ENCODE results near the gene NOP9. TPM values are rescaled to one million over a fixed set of nuclear protein-coding genes. Genes with fewer than 3 reads are reported as not detected.
"Not testable (repeated sequence)": the region's sequence is repeated elsewhere in the genome, so short reads cannot be mapped to it uniquely, and the experiment has no call there.

Gene NOP9
- total RNA-seq, 1 experiment from 2014 or later: 34.0 TPM

- BruUV-seq (replicated peaks); H3K36me3 ChIP-seq (ENCODE audit: insufficient read depth, low read length, poor library complexity, severe bottlenecking); DNase-seq (ENCODE audit: low spot score); H3K9me3 ChIP-seq (ENCODE audit: low read depth, low read length, poor library complexity, severe bottlenecking); H3K27me3 ChIP-seq (replicated peaks; ENCODE audit: insufficient read depth, low read depth, low read length, poor library complexity); H3K4me1 ChIP-seq (ENCODE audit: insufficient read depth, low read length, poor library complexity, severe bottlenecking); H3K4me3 ChIP-seq (ENCODE audit: low read depth, low read length, poor library complexity, severe bottlenecking); intact Hi-C loops (cut with micrococcal nuclease; ENCODE audit: unreplicated experiment); H3K27ac ChIP-seq (ENCODE audit: low read depth, low read length, poor library complexity, severe bottlenecking): not testable (repeated sequence)
- ChIA-PET POLR2A (ENCODE audit: low non-redundant PET) (interaction anchor here (0.6 kb wide), 1 partner anchor 10 kb away, joined by 3 read pairs; no protein-coding TSS in a partner anchor), CTCF (interaction anchor here (1.2 to 1.5 kb wide), 3 partner anchors 104 to 109 kb away, joined by 5 to 7 read pairs (median 6); no protein-coding TSS in a partner anchor)
- TF ChIP-seq, protein P1, sequence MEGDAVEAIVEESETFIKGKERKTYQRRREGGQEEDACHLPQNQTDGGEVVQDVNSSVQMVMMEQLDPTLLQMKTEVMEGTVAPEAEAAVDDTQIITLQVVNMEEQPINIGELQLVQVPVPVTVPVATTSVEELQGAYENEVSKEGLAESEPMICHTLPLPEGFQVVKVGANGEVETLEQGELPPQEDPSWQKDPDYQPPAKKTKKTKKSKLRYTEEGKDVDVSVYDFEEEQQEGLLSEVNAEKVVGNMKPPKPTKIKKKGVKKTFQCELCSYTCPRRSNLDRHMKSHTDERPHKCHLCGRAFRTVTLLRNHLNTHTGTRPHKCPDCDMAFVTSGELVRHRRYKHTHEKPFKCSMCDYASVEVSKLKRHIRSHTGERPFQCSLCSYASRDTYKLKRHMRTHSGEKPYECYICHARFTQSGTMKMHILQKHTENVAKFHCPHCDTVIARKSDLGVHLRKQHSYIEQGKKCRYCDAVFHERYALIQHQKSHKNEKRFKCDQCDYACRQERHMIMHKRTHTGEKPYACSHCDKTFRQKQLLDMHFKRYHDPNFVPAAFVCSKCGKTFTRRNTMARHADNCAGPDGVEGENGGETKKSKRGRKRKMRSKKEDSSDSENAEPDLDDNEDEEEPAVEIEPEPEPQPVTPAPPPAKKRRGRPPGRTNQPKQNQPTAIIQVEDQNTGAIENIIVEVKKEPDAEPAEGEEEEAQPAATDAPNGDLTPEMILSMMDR (conservative IDR thresholded peaks at IDR 0.05; ENCODE audit: low read depth, low read length): peak; percentile 48
These were observed 28.3 kb downstream of the NOP9 start for GRCh38 chr14:24327914-24328313.

GRCh38 chr14:24329073-24329663, 29.5 kb downstream of the NOP9 start:
- no peak for DNase-seq (ENCODE audit: low spot score)
- H3K4me3 ChIP-seq (ENCODE audit: low read depth, low read length, poor library complexity, severe bottlenecking): no peak overlapping the region
- no TSS peak for BruUV-seq (replicated peaks)
- H3K27ac ChIP-seq (ENCODE audit: low read depth, low read length, poor library complexity, severe bottlenecking): no peak overlapping the region
- POLR2A ChIA-PET (ENCODE audit: low non-redundant PET): no interaction called here
- no peaks in the 10 kb centered on the region for H3K9me3 ChIP-seq (ENCODE audit: low read depth, low read length, poor library complexity, severe bottlenecking)
- CTCF ChIA-PET: interaction anchor here (1.2 to 1.3 kb wide), 2 partner anchors 102 to 108 kb away, joined by 3 to 7 read pairs; no protein-coding TSS in a partner anchor
- intact Hi-C loops (cut with micrococcal nuclease; ENCODE audit: unreplicated experiment): no loop called here
- no peak for TF ChIP-seq EZH2 (IDR thresholded peaks at IDR 0.05; ENCODE audit: borderline replicate concordance, low read depth, low read length, poor library complexity, severe bottlenecking)
- TF ChIP-seq, protein P1 (conservative IDR thresholded peaks at IDR 0.05; ENCODE audit: low read depth, low read length): no peak
- H3K27me3 ChIP-seq (replicated peaks; ENCODE audit: insufficient read depth, low read depth, low read length, poor library complexity): no peaks in the 10 kb centered on the region
- peaks cover 6% of the 10 kb centered on the region for H3K4me1 ChIP-seq (ENCODE audit: insufficient read depth, low read length, poor library complexity, severe bottlenecking)
- no peaks in the 10 kb centered on the region for H3K36me3 ChIP-seq (ENCODE audit: insufficient read depth, low read length, poor library complexity, severe bottlenecking)

- DNase-seq (ENCODE audit: low spot score): no peak
- Histone ChIP-seq H3K9me3 (ENCODE audit: low read depth, low read length, poor library complexity, severe bottlenecking) (no peaks in the 10 kb centered on the region), H3K4me1 (ENCODE audit: insufficient read depth, low read length, poor library complexity, severe bottlenecking) (peaks cover 10% of the 10 kb centered on the region), H3K36me3 (ENCODE audit: insufficient read depth, low read length, poor library complexity, severe bottlenecking) (no peaks in the 10 kb centered on the region), H3K4me3 (ENCODE audit: low read depth, low read length, poor library complexity, severe bottlenecking) (no peak overlapping the region), H3K27me3 (replicated peaks; ENCODE audit: insufficient read depth, low read depth, low read length, poor library complexity) (no peaks in the 10 kb centered on the region), H3K27ac (ENCODE audit: low read depth, low read length, poor library complexity, severe bottlenecking) (no peak overlapping the region)
- no peak for TF ChIP-seq EZH2 (IDR thresholded peaks at IDR 0.05; ENCODE audit: borderline replicate concordance, low read depth, low read length, poor library complexity, severe bottlenecking)
- TF ChIP-seq, protein P1 (conservative IDR thresholded peaks at IDR 0.05; ENCODE audit: low read depth, low read length): no peak
- ChIA-PET POLR2A (ENCODE audit: low non-redundant PET) (no interaction called here), CTCF (interaction anchor here (1.3 kb wide), 1 partner anchor 108 kb away, joined by 3 read pairs; no protein-coding TSS in a partner anchor)
- BruUV-seq (replicated peaks): no TSS peak
- intact Hi-C loops (cut with micrococcal nuclease; ENCODE audit: unreplicated experiment): no loop called here
These were observed 30.1 kb downstream of the NOP9 start for GRCh38 chr14:24329736-24330135.
